Measurements from ENCODE around the gene MAN2B2. TPM values are rescaled to one million over a fixed set of nuclear protein-coding genes. Genes with fewer than 3 reads are reported as not detected.

The MAN2B2 gene
- total RNA-seq, 1 experiment from 2014 or later = 11.7 TPM

- no peak for DNase-seq (ENCODE audit: low read depth)
These were observed 28.9 kb upstream of the MAN2B2 start for GRCh38 chr4:6546091-6546490.

- DNase-seq (ENCODE audit: low read depth) = peak; percentile 30
These were observed 28.1 kb upstream of the MAN2B2 start for GRCh38 chr4:6546681-6547447.

- DNase-seq (ENCODE audit: low read depth) = peak; percentile 56
These were observed 26.6 kb upstream of the MAN2B2 start for GRCh38 chr4:6548201-6548881.

GRCh38 chr4:6548882-6549230, 26.1 kb upstream of the MAN2B2 start:
- no peak for DNase-seq (ENCODE audit: low read depth)

- DNase-seq (ENCODE audit: low read depth) = no peak
These were observed 25.5 kb upstream of the MAN2B2 start for GRCh38 chr4:6549445-6549844.

GRCh38 chr4:6549890-6550620, 24.9 kb upstream of the MAN2B2 start:
- no peak for DNase-seq (ENCODE audit: low read depth)

GRCh38 chr4:6550821-6551220, 24.2 kb upstream of the MAN2B2 start:
- no peak for DNase-seq (ENCODE audit: low read depth)

GRCh38 chr4:6551660-6552059, 23.3 kb upstream of the MAN2B2 start:
- DNase-seq (ENCODE audit: low read depth) = no peak

- DNase-seq (ENCODE audit: low read depth) = no peak
These were observed 19.5 kb upstream of the MAN2B2 start for GRCh38 chr4:6555519-6555918.

- DNase-seq (ENCODE audit: low read depth) = no peak
These were observed 18.7 kb upstream of the MAN2B2 start for GRCh38 chr4:6556263-6556662.

- no peak for DNase-seq (ENCODE audit: low read depth)
These were observed 17.8 kb upstream of the MAN2B2 start for GRCh38 chr4:6557185-6557584.

GRCh38 chr4:6557856-6558255, 17.1 kb upstream of the MAN2B2 start:
- no peak for DNase-seq (ENCODE audit: low read depth)

- DNase-seq (ENCODE audit: low read depth) = peak; percentile 18
These were observed 14.4 kb upstream of the MAN2B2 start for GRCh38 chr4:6560416-6561172.

GRCh38 chr4:6561173-6561516, 13.8 kb upstream of the MAN2B2 start:
- DNase-seq (ENCODE audit: low read depth) = no peak

GRCh38 chr4:6561706-6562371, 13.2 kb upstream of the MAN2B2 start:
- DNase-seq (ENCODE audit: low read depth) = no peak

- no peak for DNase-seq (ENCODE audit: low read depth)
These were observed 11.8 kb upstream of the MAN2B2 start for GRCh38 chr4:6562931-6563901.

- DNase-seq (ENCODE audit: low read depth) = no peak
These were observed 10.9 kb upstream of the MAN2B2 start for GRCh38 chr4:6563935-6564645.

GRCh38 chr4:6565691-6566390, 9.1 kb upstream of the MAN2B2 start:
- DNase-seq (ENCODE audit: low read depth) = no peak

Data from HT1080 (cell line).